ENCODE measurements around the gene OBI1.

Gene OBI1

DNA sequence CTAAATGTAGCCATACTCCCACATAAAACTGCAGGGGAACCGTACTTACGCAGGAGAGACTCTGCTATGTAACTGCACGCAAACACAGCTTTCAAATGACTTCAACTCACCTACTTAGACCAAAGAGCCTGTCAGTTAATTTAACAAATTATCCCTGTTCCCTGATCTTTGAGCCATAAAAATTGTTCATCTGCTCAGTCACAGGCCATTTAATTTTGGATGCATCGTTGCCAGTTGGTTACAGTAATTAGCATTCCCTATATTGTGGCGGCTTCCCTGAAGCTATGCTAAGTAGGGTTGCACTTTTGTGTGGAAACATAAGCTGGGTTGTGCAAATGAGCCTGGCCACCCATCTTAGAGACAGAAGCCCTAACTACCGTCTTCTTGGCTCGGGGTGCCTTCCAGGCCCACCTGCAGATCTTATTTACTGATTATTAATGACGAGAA lies 21.2 kb upstream of the OBI1 start:
- TF ChIP-seq, protein P1, sequence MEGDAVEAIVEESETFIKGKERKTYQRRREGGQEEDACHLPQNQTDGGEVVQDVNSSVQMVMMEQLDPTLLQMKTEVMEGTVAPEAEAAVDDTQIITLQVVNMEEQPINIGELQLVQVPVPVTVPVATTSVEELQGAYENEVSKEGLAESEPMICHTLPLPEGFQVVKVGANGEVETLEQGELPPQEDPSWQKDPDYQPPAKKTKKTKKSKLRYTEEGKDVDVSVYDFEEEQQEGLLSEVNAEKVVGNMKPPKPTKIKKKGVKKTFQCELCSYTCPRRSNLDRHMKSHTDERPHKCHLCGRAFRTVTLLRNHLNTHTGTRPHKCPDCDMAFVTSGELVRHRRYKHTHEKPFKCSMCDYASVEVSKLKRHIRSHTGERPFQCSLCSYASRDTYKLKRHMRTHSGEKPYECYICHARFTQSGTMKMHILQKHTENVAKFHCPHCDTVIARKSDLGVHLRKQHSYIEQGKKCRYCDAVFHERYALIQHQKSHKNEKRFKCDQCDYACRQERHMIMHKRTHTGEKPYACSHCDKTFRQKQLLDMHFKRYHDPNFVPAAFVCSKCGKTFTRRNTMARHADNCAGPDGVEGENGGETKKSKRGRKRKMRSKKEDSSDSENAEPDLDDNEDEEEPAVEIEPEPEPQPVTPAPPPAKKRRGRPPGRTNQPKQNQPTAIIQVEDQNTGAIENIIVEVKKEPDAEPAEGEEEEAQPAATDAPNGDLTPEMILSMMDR (IDR thresholded peaks at IDR 0.05; ENCODE audit: low read length): no peak
- TF ChIP-seq EZH2 (IDR thresholded peaks at IDR 0.05; ENCODE audit: borderline replicate concordance, low read length): no peak
- no peaks in the 10 kb centered on the region for H3F3A ChIP-seq (ENCODE audit: insufficient read depth, low read length)
- H3K9me2 ChIP-seq (ENCODE audit: low read depth, low read length): no peaks in the 10 kb centered on the region
- H3K27ac ChIP-seq (ENCODE audit: low read depth, low read length, poor library complexity, severe bottlenecking): no peak overlapping the region
- H3K27me3 ChIP-seq (ENCODE audit: insufficient read depth, low read length): no peaks in the 10 kb centered on the region
- H3K4me2 ChIP-seq (ENCODE audit: low read length): no peak overlapping the region
- no peaks in the 10 kb centered on the region for H4K20me1 ChIP-seq (ENCODE audit: insufficient read depth, low read length)
- no peaks in the 10 kb centered on the region for H3K36me3 ChIP-seq (ENCODE audit: insufficient read depth, low read length)
- H3K9me3 ChIP-seq (ENCODE audit: low read length): no peaks in the 10 kb centered on the region
- H2AFZ ChIP-seq (ENCODE audit: low read length): no peak overlapping the region
- H3K79me2 ChIP-seq (ENCODE audit: insufficient read depth, low read length): no peaks in the 10 kb centered on the region
- H3K4me1 ChIP-seq (ENCODE audit: insufficient read depth, low read length, severe bottlenecking): no peaks in the 10 kb centered on the region
- H3K4me3 ChIP-seq (ENCODE audit: low read depth, low read length, poor library complexity, severe bottlenecking): no peak overlapping the region
- no peak overlapping the region for H3K9ac ChIP-seq (ENCODE audit: low read length)

DNA sequence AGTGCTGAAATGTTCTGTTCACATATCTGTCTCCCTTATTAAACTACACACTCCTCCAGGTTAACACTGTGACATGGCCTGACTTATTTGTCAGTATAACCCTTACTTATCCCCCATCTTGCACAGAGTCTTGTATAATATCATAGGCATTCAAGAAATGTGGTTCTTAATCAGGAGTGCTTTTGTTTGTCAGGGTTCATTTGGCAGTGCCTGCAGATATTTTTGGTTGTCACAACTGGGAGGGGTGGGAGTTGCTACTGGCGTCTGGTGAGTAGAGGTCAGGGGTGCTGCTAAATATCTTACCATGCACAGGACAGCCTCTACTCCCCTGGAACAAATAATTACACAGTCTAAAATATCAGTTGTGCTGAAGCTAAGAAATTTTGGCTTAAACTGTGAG lies 20.4 kb upstream of the OBI1 start:
- Histone ChIP-seq H3K4me3 (ENCODE audit: low read depth, low read length, poor library complexity, severe bottlenecking) (no peak overlapping the region), H2AFZ (ENCODE audit: low read length) (no peak overlapping the region), H3K36me3 (ENCODE audit: insufficient read depth, low read length) (no peaks in the 10 kb centered on the region), H3K27me3 (ENCODE audit: insufficient read depth, low read length) (no peaks in the 10 kb centered on the region), H3K27ac (ENCODE audit: low read depth, low read length, poor library complexity, severe bottlenecking) (no peak overlapping the region), H4K20me1 (ENCODE audit: insufficient read depth, low read length) (no peaks in the 10 kb centered on the region), H3K9ac (ENCODE audit: low read length) (no peak overlapping the region), H3K4me1 (ENCODE audit: insufficient read depth, low read length, severe bottlenecking) (no peaks in the 10 kb centered on the region), H3F3A (ENCODE audit: insufficient read depth, low read length) (no peaks in the 10 kb centered on the region), H3K9me3 (ENCODE audit: low read length) (no peaks in the 10 kb centered on the region), H3K9me2 (ENCODE audit: low read depth, low read length) (no peaks in the 10 kb centered on the region), H3K79me2 (ENCODE audit: insufficient read depth, low read length) (no peaks in the 10 kb centered on the region), H3K4me2 (ENCODE audit: low read length) (no peak overlapping the region)
- no peak for TF ChIP-seq EZH2 (IDR thresholded peaks at IDR 0.05; ENCODE audit: borderline replicate concordance, low read length)
- TF ChIP-seq, protein P1 (IDR thresholded peaks at IDR 0.05; ENCODE audit: low read length): no peak

DNA sequence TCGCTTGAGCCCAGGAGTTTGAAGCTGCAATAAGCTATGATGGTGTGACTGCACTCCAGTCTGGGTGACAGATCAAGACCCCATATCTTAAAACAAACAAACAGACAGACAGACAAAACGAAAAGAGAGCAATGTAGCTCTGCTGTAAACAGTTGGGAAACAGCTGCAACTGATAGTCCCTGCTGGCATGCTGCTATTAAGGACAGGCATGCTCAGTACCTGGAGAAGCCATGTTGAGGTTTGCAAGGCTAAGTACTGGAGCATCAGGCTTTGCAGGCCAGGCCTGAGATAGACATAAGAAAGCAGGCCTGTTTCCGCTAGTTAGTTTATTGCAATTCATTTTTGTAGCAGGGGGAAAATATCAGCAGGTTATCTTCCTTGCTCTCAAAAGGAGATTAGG lies 16.2 kb upstream of the OBI1 start:
- Histone ChIP-seq H3K9me3 (ENCODE audit: low read length) (no peaks in the 10 kb centered on the region), H3F3A (ENCODE audit: insufficient read depth, low read length) (no peaks in the 10 kb centered on the region), H3K27me3 (ENCODE audit: insufficient read depth, low read length) (no peaks in the 10 kb centered on the region), H3K4me1 (ENCODE audit: insufficient read depth, low read length, severe bottlenecking) (no peaks in the 10 kb centered on the region), H3K27ac (ENCODE audit: low read depth, low read length, poor library complexity, severe bottlenecking) (no peak overlapping the region), H3K9ac (ENCODE audit: low read length) (no peak overlapping the region), H3K4me2 (ENCODE audit: low read length) (no peak overlapping the region), H4K20me1 (ENCODE audit: insufficient read depth, low read length) (no peaks in the 10 kb centered on the region), H3K36me3 (ENCODE audit: insufficient read depth, low read length) (no peaks in the 10 kb centered on the region), H3K79me2 (ENCODE audit: insufficient read depth, low read length) (no peaks in the 10 kb centered on the region), H2AFZ (ENCODE audit: low read length) (no peak overlapping the region), H3K4me3 (ENCODE audit: low read depth, low read length, poor library complexity, severe bottlenecking) (no peak overlapping the region), H3K9me2 (ENCODE audit: low read depth, low read length) (no peaks in the 10 kb centered on the region)
- TF ChIP-seq, protein P1 (IDR thresholded peaks at IDR 0.05; ENCODE audit: low read length): no peak
- no peak for TF ChIP-seq EZH2 (IDR thresholded peaks at IDR 0.05; ENCODE audit: borderline replicate concordance, low read length)
